PC-9 (cell line): ENCODE data around the gene RAB33B.

Source experiments
- EZH2 ChIP-seq: fragments of 200-600 bp; sonication (generic); IDR thresholded peaks from 2 replicates; pipeline ENCODE4 v1.8.0; 2017; ENCODE audit warnings: antibody characterized with exemption, low read depth
- TF ChIP-seq, protein P1 (sequence below): fragments of 200-600 bp; sonication (generic); conservative IDR thresholded peaks from 2 replicates; pipeline ENCODE4 v1.6.1; 2017; ENCODE audit warnings: mixed run types, antibody characterized with exemption, mild to moderate bottlenecking, moderate library complexity

DNA sequence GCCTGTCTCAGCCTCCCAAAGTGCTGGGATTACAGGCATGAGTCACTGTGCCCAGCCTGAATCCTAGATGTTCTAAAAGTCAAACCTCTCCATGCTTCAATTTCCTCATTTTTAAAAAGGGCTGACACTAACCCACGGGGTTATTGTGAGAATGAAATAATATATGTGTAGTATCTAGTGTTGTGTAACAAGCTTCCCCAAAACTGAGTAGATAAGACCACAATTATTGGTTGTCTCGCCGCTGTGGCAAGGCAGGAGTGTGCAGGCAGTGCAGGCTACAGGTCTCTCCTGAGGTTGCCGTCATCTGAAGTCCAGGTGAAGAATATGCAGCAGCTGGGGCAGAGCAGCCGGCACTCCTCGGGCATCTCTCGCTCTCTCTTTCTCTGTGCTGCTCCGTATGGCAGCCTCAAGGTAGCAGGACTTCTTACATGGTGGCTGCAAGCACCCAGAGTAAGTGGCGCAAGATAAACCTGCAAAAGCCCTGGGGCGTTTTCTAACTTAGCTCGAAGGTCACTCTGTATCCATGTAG lies 30.9 kb downstream of the RAB33B start:
- TF ChIP-seq, protein P1, sequence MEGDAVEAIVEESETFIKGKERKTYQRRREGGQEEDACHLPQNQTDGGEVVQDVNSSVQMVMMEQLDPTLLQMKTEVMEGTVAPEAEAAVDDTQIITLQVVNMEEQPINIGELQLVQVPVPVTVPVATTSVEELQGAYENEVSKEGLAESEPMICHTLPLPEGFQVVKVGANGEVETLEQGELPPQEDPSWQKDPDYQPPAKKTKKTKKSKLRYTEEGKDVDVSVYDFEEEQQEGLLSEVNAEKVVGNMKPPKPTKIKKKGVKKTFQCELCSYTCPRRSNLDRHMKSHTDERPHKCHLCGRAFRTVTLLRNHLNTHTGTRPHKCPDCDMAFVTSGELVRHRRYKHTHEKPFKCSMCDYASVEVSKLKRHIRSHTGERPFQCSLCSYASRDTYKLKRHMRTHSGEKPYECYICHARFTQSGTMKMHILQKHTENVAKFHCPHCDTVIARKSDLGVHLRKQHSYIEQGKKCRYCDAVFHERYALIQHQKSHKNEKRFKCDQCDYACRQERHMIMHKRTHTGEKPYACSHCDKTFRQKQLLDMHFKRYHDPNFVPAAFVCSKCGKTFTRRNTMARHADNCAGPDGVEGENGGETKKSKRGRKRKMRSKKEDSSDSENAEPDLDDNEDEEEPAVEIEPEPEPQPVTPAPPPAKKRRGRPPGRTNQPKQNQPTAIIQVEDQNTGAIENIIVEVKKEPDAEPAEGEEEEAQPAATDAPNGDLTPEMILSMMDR: no peak
- TF ChIP-seq EZH2: no peak
